HG03097 (cell line): Measurements from ENCODE around the gene XYLT1.
A peak's percentile ranks its signal among the peaks of the same experiment; 100 is the strongest.

ENCODE experiments used
- ATAC-seq: cut with Tn5 transposase; IDR thresholded peaks from one replicate; pipeline ENCODE4 v1.9.1; 2021; ENCODE audit not compliant: unreplicated experiment, low FRiP score

XYLT1 gene

DNA sequence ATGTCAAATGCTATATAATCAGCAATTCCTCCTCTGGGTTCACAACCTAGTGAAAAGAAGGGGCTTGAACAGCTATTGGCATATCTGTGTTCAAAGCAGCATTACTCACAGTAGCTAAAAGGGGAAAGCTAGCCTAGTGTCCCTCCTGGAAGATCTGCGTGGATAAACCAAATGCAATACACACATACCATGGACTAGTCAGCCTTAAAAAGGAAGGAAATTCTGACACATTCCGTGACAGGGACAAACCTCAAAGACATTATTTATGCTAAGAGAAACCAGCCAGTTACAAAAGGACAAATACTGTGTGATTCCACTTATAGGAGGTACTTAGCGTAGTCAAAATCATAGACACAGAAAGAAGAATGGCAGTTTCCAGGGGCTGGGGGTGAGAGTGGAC, 90.1 kb downstream of the XYLT1 start:
- ATAC-seq, result no peak

DNA sequence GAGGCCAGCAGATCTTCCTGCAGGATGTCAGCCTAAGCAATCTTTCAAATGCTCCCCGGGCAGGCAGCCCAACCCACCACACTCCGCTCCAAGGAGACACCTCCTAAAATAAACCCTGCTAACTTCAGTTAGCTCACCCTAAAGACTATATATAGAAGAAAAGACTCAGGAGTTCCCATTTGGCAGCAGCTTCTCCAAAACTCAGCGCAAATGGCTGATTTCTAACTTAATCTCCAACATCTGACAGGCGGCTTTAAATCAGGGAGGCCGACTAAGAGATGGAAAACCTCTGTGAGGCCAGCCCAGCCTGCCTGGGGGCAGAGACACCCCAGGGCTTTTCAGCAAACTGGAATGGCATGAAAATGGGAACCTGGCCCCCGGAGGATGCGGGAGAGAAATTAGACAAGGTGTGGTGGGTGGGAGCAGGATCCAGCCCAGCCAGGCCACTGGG, 91.6 kb downstream of the XYLT1 start:
- no peak for ATAC-seq

DNA sequence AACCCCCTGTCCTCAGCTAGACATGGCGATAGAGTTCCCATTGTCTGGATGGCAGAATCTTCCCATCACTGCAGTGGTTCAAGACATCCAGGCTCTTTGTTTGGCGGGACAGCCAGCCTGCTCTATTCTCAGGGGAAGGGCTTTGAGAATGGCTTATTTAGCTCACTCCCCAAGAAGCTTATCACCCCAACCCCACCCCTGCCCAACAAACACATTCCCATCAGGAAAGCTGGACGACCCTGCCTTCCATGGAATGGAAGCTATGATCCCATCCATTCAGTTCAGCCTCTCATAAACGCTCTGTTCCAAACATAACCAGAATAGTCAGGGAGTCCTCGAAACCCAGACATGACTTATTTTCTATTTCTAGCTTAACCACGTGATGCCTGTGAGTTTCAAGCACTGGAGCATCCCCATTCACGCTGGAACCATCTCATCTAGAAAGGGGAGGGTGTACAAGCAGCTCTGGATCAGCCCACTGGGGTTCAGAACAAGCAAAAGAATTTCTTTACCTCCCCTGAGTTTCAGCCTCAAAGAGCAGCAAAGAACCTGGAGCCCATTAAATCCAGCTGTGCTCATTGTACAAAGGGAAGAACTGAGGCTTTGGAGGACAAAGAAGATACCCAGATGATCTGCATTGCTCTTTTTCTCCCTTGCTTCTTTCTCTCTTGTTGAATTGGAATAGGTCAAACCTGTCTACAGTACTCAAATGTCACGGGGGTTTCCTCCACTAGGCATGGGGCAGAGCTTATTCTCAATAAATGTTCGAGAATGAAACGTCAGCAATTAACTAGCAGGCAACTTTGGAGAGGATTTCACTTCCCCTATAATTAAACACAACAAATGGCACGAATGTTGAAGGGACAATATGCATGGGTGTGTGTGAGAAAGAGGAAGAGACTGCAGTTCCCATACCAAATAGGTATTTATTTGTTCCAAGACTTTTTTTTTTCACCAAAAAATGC, 93.1 kb downstream of the XYLT1 start:
- no peak for ATAC-seq

DNA sequence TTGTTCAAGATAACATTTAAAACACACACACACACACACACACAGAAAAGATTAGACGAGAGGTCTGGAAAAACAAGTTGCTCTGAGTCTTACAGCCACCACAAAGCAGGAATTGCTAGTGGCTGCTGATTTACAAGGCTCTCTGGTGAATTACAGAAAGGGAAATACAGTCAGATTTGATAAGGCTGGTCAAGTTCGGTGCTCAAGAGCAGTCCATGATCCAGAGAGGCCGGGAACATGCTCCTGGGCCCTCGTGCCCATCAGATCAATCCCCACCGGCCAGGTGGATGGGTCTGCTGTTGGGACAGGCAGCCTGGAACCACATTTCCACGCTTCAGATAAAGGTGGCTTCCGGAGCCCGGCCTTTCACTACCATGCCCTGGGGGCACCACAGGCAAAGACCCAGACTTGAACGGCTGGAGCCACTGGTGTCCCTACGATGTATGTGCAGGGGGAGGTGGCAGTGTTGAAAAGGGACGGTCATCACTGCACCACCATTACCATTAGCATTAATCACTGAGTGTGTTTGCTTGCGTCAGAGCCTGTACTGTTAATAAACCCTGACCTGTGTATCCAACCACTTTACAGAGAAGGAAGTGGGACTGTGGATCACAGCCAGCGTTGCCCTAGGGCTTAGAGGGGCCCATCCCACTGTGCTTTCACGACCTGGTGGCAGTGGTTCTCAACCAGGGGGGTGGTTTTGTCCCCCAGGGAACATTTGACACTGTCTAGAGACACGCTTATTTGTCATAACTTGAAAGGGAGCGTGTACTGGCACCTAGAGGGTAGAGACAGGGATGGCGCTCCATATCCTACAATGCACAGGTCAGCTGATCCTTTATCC, 95.1 kb downstream of the XYLT1 start:
- no peak for ATAC-seq

DNA sequence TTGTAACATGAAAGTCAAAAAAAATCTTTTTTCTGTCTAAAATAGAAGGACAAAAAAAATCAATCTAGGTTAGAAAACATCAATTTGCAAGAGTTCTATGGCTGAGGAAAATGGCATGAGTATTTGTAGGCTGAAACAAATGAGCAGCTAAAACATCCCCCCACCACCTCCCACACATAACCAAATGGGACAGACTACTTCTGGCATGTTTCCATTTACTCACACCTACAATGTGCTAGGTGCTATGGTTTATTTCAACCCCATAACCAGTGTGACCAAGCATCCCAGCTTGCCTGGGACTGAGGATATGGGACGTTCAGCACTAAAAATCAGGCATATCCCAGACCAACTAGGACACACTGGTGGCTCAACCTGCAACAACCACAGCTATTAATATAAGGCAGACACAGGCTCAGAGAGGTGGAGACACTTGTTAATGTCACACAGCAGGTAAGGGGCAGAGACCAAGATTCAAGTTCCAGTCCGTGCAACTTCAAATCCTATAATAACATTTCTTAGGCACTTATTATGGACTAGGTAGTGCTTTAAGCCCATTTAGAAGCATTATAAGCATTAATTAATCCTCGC, 96.0 kb downstream of the XYLT1 start:
- no peak for ATAC-seq

DNA sequence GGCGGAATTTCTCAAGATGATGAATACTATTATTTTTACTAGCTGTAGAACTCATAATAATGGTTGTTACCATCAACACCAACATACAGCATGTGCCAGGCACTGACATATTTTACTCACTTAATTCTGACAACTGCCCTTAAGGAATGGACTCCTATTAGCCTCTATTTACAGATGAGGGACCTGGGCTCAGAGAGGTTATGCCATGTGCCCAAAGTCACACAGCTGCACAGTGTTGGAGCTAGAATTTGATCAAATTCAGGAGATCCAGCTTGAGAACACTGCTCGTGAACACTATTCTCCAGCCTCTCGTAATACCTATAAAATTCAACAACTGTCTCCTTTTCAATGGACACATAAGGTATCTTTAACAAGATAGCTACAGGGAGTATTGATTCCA, 97.2 kb downstream of the XYLT1 start:
- ATAC-seq, result no peak

DNA sequence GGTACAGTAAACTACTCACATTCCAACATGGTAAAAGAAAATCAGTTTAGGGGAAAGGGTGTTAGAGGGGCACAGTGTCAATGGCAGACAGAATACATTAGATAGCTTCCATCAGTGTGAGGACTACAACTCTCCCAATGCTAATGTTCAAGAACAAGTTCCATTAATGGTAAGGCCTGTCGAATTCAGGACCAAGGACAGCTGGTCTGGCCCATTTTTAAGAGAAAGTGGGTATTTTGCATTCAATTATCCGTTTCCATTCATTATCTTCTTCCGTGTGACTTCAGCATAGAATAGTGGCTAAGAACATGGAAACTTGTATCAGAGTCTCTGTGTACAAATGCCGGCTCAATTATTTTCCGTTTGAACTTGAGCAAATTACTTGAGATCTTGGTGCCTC, 98.4 kb downstream of the XYLT1 start:
- no peak for ATAC-seq

DNA sequence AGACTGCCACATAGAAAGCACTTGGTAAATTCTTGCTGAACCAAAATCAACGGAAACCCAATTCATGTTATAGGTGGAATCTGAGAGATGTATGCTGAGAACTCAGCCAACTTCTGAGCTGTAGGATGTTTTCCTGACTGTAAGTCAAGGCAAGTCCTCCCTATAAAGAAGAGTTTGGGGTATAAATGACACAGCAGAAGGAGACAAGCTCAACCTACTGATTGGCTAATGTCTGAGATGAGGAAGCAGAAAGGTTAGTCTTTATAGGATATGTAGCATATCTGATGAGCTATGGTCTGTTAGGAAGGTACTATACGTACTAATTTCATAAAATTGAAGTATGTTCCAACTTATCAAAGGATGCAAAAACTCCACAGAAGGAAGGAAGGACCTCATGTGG, 99.5 kb downstream of the XYLT1 start:
- no peak for ATAC-seq

DNA sequence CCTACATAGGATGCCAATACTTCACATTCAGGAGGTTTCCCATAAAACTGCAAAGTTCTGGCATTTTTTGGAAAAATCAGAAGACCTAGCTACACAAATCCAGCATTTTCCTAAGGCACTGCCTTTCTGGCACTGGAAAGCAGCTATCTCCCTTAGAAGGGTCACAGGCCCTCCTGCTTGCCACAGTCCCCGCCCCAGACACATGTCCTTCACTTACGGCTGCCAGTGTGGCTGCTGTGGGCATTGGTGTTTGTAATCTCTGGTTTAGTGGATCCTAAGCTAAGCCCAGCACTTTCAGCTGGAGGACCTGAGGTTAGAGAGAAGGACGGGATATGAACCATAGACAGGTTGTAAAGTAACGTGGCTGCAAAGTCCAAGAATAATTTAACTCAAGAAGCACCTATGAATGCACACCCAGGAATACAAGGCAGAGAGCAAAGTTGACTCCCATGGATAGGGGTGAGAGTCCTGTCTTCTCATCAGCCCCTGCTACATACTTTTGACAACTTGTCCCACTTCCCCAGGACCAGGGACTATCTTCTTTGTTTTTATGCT, 100.0 kb downstream of the XYLT1 start:
- no peak for ATAC-seq

DNA sequence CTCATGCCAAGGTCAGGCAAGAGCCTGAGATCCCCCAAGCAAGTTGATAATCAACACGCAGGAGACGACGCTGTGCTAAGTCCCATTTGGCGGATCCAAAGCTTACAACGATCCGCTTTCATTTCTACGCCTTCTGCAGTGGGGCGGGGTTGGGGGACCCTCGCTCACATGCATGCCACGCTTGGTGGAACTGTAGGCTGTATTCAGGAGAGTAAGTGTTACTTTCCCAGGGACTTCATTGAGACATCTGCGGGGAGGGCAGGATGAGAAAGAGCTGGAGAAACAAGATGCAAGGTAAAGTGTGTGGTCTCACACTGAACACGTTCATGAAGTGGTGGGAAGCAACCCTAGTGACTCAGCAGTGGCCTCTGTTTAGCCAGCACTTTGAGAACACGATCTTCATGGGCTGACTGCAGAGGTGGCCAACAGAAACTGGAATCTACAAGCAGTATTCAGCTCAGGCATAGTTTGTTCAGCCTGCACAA, 100.5 kb downstream of the XYLT1 start:
- no peak for ATAC-seq

DNA sequence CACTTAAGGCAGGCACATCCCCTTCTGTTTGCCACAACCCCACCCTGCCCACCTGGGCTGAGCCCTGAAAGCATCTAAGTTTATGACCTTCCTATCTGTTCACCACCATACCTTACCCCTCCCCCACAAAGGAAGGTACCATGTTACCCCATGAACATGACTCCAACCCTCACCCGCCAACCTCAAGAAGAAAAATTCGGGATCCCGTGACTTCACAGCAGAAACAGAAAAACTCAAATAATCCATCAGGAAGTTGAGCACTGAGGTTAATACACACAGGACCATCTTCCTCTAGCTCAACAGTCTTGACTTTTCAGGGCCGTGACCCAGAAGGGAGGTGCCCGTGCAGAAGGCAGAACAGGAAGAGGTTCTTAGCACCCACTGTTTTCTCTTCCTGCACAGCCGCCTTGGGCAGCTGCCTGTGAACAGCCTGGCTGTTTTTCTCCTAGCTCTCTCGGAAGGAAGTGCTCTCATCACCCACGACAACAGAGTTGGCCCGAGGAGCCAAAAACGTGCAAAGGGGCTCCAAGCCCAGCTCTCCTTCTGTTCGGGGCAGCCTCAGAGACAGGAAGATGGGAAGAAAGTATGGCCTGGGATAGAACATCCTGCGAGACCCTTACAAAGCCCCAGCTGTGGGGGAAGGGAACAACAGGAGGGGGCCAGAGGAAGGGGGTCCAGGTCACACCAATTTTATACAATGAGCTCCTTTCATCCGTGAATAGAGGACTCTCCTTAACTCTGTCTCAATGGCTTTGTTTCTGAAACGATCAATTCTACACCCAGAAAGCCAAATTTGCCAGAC, 101.1 kb downstream of the XYLT1 start:
- ATAC-seq, result peak; percentile 74

DNA sequence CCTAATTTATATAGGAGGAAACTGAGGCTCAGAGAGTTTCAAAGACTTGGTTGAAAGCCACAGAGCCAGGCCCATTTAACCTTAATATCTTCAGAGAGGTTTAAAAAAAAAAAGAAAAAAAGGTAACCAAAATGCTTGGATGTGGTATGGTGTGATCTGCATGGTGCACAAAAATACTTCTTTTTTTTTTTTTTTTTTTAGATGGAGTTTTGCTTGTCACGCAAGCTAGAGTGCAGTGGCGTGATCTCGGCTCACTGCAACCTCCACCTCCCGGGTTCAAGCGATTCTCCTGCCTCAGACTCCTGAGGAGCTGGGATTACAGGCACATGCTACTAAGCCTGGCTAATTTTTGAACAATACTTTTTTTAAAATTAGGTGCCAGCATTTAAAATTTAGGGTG, 101.8 kb downstream of the XYLT1 start:
- ATAC-seq, result no peak

DNA sequence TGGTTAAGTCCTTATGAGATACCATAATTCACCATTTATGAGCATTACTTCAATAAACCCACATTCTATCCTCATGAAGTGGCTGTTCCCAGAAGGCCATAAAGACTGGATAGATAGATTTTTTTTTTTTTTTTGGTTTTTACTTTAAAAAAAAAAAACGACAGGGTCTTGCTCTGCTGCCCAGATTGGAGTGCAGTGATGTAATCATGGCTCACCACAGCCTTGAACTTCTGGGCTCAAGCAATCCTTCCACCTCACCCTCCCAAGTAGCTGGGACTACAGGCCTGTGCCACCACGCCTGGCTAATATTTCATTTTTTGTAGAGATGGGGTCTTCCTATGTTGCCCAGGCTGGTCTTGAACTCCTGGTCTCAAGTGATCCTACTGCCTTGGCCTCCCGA, 102.3 kb downstream of the XYLT1 start:
- ATAC-seq, result no peak

DNA sequence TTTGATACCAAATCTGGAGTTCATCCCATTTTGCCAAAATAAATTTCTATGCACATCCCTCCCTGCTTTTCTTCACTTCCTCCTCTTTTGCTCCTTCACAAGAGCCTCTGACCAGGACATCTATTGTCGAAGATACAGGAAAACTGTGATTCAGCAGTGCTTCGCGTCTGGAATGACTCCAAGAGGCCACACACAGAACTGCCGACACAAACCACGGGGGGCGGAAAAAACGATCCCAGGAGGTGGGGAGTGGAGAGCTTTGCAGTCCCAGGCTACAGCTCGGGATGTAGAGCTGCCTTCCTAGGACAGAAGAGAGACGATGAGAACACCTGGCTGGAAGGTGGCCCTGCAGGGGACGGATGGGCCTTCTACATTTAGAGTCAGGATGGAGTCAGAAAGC, 102.8 kb downstream of the XYLT1 start:
- no peak for ATAC-seq

DNA sequence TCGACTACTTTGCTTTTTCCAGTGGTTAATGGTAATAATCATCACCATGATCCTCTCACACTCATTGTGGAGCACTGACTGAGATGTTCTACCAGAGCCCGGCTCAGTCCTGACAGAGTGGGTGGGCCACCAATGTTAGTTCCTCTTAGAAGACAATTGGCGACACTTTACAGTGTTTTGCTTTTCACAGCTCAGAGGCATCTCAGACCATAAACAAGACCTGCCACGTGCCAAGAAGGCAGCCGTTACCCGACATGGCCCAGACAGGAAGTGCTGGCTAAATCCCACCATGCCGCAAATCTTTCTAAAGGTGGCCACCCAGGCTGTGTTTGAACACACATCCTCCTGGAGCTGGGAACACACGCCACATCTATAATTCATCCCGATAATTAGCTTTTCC, 103.7 kb downstream of the XYLT1 start:
- no peak for ATAC-seq

DNA sequence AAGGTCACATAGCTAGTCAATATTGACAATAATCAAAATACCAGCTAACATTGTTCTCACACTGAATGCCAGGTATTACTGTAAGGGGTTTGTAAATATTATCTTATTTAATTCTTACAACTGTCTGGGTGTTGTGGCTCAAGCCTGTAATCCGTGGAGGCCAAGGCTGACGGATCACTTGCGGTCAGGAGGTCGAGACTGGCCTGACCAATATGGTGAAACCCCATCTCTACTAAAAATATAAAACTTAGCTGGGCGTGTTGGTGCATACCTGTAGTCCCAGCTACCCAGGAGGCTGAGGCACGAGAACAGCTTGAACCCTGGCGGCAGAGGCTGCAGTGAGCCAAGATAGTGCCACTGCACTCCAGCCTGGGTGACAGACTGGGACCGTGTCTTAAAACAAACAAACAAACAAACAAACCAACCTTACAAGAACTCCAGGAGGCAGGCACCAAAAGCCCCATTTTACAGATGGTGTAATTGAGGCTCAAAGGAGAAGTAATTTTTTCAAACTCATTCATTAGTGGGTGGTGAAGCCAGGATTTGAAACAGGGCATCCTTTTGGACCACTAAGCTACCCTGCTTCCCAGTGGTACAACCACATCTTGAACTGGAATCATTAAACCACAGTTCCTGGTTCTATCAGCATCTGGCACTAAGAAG, 104.3 kb downstream of the XYLT1 start:
- ATAC-seq, result no peak

DNA sequence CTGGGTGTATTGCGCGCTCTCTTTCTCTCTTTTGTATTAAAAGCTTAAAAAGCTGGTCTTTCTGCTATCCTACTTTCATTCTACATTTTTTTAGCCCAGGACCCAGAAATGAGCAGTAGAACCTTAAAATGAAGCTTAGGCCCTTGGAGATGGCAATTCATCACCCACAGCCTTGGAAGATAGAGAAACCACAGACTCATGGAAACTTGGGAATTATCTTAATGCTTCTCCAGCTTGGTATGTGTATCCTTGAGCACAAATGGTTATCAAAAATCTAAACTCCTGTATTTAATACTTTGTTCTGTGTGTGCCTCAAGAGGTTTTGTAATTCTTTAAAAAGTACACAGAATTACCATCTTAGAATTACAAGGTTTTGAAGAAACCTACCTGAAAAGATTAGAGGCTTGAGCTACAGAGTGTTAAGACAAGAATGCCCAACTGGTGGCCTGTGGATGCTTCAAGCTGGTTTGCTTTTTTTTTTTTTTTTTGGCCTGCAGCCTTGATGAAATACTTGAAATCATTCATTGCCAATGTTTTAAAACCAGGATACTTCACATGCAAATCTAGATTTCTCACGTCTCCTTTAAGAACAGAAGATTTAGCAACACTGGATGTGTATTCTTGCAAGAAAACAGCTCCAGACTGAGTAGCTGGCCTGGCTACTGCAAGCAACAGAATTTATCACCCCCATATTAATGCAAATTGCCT, 105.0 kb downstream of the XYLT1 start:
- ATAC-seq, result no peak

DNA sequence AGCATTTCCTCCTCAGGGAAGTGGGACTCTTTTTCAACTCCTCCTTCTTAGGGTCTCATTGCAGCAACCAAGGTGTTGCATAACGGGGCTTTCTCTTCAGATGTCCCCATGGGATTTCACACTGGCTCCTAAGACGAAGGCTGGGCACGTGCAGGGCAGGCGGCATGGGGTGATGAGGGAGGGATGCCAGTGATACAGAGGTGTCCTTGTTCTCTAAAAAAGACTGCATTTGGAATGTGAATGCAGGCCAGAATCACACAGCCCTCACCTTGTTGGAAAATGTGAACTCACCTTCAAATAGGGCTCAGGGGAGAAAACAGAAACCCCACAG, 105.6 kb downstream of the XYLT1 start:
- ATAC-seq, result no peak
